ENCODE data around the gene NBEAL2. TPM values are rescaled to one million over a fixed set of nuclear protein-coding genes. Genes with fewer than 3 reads are reported as not detected.

Gene NBEAL2
- total RNA-seq, 2 donors from 2014 or later, result 75.7 to 122 TPM

DNA sequence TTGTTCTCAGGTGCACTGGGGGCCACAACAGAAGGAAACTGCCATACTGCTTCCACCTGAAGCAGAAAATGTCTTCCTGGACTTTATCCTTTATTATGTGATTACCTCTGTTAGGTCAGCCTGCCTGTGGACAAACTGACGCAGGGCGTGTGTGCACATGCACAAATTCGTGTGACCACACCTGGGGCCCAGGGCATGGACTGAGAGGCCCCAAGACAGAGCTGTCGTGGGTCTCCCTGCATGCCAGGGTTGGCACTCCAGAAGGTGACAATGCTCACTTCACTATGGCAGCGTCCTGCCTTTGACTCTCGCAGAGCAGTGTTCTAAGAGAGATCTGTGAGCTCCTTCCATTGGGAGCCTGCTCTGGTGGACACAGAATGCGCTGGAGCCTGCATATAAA is 37.4 kb upstream of the NBEAL2 start:
- Mint-ChIP-seq H3K9me3 (no peaks in the 10 kb centered on the region), H3K36me3 (peaks cover 0 to 13% of the 10 kb centered on the region in 2 donors), H3K27ac (no peak overlapping the region)
- DNase-seq (ENCODE audit: low spot score in 2 of 2) (no peak), ATAC-seq (no peak)

DNA sequence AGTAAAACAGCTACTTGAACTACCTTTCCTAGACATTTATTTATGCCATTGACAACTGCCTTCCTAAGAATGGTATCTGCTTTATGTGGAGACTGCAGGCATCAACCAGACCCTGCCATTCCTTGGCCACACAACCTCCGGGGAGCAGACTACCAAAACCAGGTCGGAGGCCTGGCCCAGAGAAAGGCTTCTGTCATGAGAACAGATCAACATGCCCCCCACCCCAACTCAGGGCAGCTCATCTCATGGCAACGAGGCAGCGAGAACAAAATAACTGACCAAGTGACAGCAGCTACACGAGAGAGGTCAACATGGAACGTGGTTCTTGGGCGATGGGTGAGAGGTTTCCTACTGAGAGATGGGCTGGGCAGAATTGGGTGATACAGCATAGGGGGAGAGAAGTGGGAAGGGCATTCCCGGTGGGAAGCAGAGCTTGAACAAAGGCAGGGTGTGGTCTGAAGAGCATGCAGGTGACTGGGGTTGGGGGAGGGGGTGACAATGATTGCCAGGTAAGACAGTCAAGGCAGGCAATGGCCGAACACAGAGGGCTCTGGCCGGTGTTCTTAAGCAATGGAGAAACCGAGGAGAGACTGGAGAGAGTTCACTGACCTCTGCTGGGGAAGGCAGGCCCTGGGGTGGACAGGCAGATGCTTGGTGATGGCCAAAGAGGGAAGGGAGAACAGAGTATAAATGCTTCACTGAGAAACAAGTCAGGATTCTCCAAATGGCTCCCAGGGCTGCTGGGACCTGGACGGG is 36.8 kb upstream of the NBEAL2 start:
- H3K9me3 Mint-ChIP-seq, result no peaks in the 10 kb centered on the region

DNA sequence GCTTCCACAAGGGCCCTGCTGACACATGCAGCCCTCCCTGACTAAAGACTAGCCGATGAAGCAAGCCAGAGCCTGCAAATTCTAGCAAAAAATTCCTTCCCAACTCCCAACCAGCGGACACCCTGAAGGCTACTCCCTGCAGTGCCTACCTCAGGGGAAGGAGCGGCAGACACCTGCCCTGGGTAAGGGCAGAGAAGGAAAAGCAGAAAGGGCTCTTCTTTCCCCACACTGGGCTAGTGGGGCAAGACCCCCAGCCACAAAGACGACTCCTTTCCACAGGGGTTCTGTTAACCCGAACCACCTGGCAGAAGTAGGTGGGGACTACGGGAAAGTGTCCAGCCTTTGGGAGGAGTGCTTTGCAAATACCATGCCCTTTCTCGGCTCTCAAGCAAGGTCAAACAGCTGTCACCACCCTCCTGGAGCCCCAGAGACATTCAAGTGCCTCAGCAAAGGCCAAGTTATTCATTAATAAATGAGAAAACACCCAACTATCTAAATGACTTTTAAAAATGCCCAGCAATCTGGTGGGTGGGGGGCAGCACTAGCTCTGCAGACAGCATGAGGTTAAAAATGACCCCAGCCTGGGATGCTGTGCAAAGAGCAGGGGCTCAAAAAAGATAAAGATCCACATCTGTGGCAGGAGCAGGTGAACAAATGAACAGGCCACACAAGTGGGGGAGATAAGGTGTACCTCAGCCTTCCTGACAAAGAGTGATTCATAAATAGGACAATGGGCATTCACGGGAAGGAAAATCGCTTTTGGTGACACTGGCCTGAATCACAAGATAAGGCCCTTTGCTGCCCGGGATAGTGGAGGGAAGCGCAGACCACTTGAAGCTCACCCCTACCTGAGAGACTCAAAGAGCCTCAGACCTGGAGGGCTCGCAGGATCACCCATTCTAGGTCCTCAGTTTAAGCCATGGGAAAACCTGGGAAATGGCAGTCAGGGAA is 36.0 kb upstream of the NBEAL2 start:
- H3K27ac Mint-ChIP-seq, result peak overlapping the region in 1 of 2 donors; percentile 85
- peaks cover 0 to 22% of the 10 kb centered on the region in 2 donors for H3K36me3 Mint-ChIP-seq

More for the DNA sequence above, 36.8 kb upstream of the NBEAL2 start:
- ATAC-seq (no peak), DNase-seq (ENCODE audit: low spot score in 2 of 2) (no peak)
- Mint-ChIP-seq H3K27ac (peak overlapping the region in 1 of 2 donors; percentile 91), H3K36me3 (peaks cover 0 to 19% of the 10 kb centered on the region in 2 donors)

DNA sequence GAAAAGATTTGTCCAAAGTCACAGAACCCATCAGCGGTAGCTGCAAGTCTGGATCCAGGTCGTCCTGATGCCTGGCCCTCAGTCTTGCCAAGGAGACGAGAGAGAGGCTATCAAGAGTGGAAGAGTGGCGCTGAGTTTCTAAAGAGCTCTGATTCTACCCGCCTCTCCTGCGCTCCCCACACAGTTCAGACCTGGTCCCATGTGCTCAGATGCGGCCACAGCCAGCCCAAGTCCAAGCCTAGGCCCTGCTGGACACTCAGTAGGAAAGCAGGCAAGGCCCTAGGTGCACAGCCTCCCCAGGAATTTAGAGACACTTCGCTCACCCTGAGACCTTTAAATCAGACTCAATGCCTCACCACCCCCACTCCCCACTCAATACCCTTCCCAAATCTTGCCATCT is 35.3 kb upstream of the NBEAL2 start:
- DNase-seq (ENCODE audit: low spot score in 2 of 2), result no peak
- peak overlapping the region; percentile 2 to 85 for H3K27ac Mint-ChIP-seq
- ATAC-seq, result no peak
- H3K36me3 Mint-ChIP-seq, result peaks cover 0 to 28% of the 10 kb centered on the region in 2 donors
- H3K9me3 Mint-ChIP-seq, result no peaks in the 10 kb centered on the region

More for the DNA sequence above, 36.0 kb upstream of the NBEAL2 start:
- ATAC-seq, result no peak
- H3K9me3 Mint-ChIP-seq, result no peaks in the 10 kb centered on the region
- DNase-seq (ENCODE audit: low spot score in 2 of 2), result no peak

GRCh38 chr3:46946416-46946815 is 33.0 kb upstream of the NBEAL2 start:
- no peak for ATAC-seq
- Mint-ChIP-seq H3K36me3 (peaks cover 0 to 28% of the 10 kb centered on the region in 2 donors), H3K9me3 (no peaks in the 10 kb centered on the region), H3K27ac (peak overlapping the region; percentile 57 to 89)
- DNase-seq (ENCODE audit: low spot score in 2 of 2), result no peak

GRCh38 chr3:46946856-46947545 is 32.5 kb upstream of the NBEAL2 start:
- no peaks in the 10 kb centered on the region for H3K9me3 Mint-ChIP-seq
- ATAC-seq (peak; percentile 49 to 64), DNase-seq (ENCODE audit: low spot score in 2 of 2) (peak in 1 of 2 donors; percentile 71)
- H3K27ac Mint-ChIP-seq, result peak overlapping the region; percentile 87 to 89
- H3K36me3 Mint-ChIP-seq, result peaks cover 0 to 31% of the 10 kb centered on the region in 2 donors

- DNase-seq (ENCODE audit: low spot score in 2 of 2), result no peak
- peaks cover 0 to 31% of the 10 kb centered on the region in 2 donors for H3K36me3 Mint-ChIP-seq
- peak in 1 of 2 donors; percentile 26 for ATAC-seq
- H3K27ac Mint-ChIP-seq, result peak overlapping the region; percentile 87 to 89
- H3K9me3 Mint-ChIP-seq, result no peaks in the 10 kb centered on the region
Measured at GRCh38 chr3:46947546-46947901, 31.9 kb upstream of the NBEAL2 start.

DNA sequence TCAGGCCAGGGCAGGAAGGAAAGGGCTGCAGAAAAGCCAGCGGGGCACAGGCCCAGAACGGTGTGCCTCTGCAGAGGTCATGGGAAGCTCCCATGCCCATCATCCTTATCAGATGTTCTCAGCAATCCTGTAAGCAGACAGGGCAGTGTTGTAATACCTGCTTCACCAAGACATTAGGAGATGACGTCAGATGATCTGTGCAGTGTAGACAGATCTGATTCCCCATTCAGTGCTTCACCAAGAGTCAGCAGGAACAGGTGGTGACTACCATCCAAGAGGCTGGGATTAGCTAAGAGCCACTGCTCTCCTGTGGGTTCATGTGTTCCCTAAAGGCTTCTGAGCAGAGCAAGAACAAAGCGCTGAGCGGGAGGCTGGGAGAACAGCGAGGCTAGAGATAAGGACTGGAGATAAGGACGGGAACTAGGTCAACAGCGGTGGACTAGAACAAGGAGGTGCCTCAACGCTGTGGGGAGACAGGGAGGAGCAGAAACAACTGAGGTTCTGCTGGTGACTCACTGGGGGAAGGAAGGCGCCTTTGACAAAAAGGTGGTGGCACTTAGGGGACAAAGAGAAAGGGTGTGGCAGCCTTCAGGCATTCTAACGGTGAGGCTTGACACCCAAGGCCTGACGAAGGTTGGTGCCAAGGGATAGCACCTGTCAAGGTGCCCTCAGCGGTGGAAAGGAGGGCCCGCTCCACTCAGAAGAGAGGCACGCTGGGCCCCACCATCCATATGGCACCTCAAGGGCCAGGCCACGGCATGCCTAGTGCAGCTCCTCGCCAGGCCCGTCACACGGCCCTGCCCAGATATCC is 31.3 kb upstream of the NBEAL2 start:
- Mint-ChIP-seq H3K27ac (peak overlapping the region; percentile 89 to 94), H3K36me3 (peaks cover 0 to 31% of the 10 kb centered on the region in 2 donors), H3K9me3 (no peaks in the 10 kb centered on the region)
- ATAC-seq, result peak; percentile 77 to 81
- DNase-seq (ENCODE audit: low spot score in 2 of 2), result peak; percentile 56 to 76

GRCh38 chr3:46948830-46949671 is 30.4 kb upstream of the NBEAL2 start:
- Mint-ChIP-seq H3K9me3 (no peaks in the 10 kb centered on the region), H3K27ac (peak overlapping the region; percentile 89 to 94), H3K36me3 (peaks cover 0 to 31% of the 10 kb centered on the region in 2 donors)
- DNase-seq (ENCODE audit: low spot score in 2 of 2) (no peak), ATAC-seq (peak in 1 of 2 donors; percentile 28)

- H3K9me3 Mint-ChIP-seq, result no peaks in the 10 kb centered on the region
- no peak for ATAC-seq
- no peak for DNase-seq (ENCODE audit: low spot score in 2 of 2)
- peak overlapping the region in 1 of 2 donors; percentile 47 for H3K27ac Mint-ChIP-seq
- H3K36me3 Mint-ChIP-seq, result peaks cover 0 to 31% of the 10 kb centered on the region in 2 donors
Measured at GRCh38 chr3:46950177-46950576, 29.3 kb upstream of the NBEAL2 start.

DNA sequence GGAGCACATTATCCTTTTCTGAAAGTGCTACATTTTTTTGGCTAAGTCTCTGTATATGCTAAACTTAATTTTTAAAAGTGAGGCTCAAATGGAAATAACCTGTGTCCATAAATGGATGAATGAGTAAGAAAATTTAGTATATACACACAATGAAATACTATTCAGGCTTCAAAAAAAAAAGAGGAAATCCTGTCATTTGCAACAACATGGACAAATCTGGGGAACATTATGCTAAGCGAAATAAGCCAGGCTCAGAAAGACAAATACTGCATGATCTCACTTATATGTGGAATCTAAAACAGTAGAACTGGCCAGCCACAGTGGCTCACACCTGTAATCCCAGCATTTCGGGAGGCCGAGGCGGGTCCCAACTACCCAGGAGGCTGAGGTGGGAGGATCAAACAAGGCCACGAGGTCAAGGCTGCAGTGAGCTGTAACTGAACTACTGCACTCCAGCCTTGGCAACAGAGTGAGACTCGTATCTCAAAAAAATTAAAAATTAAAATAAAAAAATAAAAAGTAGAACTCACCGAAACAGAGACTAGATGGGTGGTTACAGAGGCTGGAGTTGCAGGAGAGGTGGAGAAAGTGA is 28.7 kb upstream of the NBEAL2 start:
- no peak overlapping the region for H3K27ac Mint-ChIP-seq
- H3K9me3 Mint-ChIP-seq, result no peaks in the 10 kb centered on the region
- H3K36me3 Mint-ChIP-seq, result peaks cover 0 to 31% of the 10 kb centered on the region in 2 donors
- DNase-seq (ENCODE audit: low spot score in 2 of 2) (no peak), ATAC-seq (no peak)

DNA sequence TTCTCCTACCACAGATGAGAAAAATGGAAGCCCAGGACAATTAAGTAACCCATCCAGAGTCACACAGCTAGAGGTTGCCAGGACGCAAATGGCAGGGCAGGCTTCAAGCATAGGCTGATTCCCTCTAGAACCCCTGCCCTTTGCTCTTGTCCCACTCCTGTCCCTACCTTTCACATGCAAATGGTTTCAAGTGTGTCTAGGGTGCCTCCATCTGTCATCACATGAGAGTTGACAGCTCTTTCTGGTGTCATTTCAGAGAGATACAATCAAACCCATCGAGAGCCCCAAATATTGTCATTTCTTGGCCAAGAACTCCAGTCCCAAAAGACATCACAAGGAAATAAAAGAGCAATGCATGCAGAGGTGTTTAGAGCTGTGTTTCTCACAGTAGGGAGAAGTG is 26.7 kb upstream of the NBEAL2 start:
- ATAC-seq (no peak), DNase-seq (ENCODE audit: low spot score in 2 of 2) (no peak)
- no peaks in the 10 kb centered on the region for H3K9me3 Mint-ChIP-seq
- H3K27ac Mint-ChIP-seq, result peak overlapping the region in 1 of 2 donors; percentile 34
- peaks cover 0 to 11% of the 10 kb centered on the region in 2 donors for H3K36me3 Mint-ChIP-seq

DNA sequence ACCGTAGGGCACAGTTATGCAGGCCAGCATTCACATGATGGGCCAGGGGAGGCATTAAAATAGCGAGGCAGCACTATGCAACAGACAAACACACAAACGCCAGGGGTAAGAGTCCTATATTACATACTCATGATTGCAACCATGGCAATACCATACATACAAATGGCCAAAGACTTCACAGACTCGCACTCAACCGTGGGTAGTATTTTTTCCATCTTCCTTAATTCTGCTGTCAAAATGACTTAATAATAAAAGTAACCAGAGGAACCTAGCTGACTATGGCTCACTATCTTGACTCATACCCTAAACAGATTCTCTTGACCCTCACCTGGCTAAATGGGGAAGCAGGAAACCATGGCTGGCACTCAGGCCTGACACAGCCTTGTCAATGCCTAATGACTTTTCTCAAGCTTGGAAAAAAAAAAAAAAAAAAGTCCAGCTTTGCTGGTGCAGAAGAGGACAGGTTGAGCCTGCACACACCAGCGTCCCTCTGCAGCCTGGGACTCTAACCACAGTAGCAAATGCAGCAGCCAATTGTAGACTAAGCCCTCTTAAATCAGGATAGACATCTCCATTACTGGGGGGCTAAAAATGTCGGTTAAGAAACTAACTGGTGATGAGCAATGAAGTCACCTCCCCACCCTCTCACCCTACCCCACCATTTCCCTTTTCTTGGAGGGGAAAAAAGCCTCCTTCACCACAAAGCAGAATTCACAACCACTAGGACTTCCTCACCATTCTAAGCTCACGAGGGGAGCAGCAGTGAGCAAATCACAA is 26.0 kb upstream of the NBEAL2 start:
- peak overlapping the region; percentile 48 to 78 for H3K27ac Mint-ChIP-seq
- H3K36me3 Mint-ChIP-seq, result peaks cover 0 to 10% of the 10 kb centered on the region in 2 donors
- ATAC-seq (peak; percentile 18 to 53), DNase-seq (ENCODE audit: low spot score in 2 of 2) (no peak)
- no peaks in the 10 kb centered on the region for H3K9me3 Mint-ChIP-seq

GRCh38 chr3:46954178-46954577 is 25.3 kb upstream of the NBEAL2 start:
- DNase-seq (ENCODE audit: low spot score in 2 of 2) (no peak), ATAC-seq (peak in 1 of 2 donors; percentile 16)
- peak overlapping the region; percentile 45 to 78 for H3K27ac Mint-ChIP-seq
- no peaks in the 10 kb centered on the region for H3K9me3 Mint-ChIP-seq
- H3K36me3 Mint-ChIP-seq, result peaks cover 4 to 11% of the 10 kb centered on the region in 2 donors
